Measurements from ENCODE around the gene ZNRF2.
"Not testable (repeated sequence)": the region's sequence is repeated elsewhere in the genome, so short reads cannot be mapped to it uniquely, and the experiment has no call there.

The ZNRF2 gene

DNA sequence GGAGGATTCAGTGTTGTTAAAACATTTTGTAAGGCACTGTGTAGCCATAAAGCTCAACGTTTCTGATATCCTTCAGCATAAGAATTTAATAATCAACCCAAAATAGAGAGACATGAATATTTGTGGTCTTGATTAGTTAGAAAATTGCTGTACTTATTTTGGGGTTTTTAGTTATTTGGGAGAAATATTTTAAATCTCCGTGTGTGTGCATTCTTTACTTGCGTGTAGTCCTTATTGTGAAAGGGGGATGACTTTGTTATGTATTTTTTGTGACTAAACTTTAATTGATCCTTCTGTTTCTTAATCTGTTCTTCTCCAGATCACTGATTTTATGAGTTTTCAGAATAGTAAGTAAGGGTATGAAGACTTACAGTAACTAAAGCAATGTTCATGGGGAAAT, 81.2 kb downstream of the ZNRF2 start:
- DNase-seq = no peak

DNA sequence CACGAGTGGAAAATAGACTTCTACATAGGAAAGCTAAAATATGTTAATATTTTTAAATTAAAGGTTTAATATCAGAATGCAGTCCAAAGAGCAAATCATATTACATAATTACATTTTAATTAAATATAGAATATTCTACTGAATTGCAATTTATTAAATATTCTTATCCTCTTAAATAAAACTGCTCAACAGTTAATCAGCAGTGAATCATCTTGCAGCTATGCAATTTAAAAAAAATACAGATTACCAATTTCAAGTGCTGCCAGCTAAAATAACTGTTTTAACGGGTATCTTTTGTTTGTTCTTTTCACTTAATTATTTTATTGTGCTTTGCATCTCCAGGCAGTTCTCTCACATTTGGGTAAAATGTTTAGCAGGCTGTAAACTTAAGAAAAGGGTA, 82.2 kb downstream of the ZNRF2 start:
- no peak for DNase-seq

DNA sequence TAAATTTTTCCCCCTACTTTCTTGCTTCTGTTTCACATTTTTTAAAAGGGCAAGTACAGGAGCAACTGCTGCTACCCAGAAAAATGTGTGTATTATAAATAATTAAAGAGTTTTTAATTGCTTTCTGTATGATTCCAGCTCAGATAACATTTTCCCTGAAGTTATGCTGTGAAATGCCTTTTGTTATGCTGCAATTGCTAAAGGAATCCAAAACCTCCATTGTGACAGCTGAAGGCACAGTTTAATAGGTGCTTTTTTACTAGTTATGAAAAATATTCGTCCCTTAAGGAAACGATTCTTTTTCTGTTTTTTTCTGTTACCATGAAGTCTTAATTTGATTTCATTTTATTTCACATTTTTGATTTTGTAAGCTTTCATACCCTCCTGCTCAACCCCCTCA, 83.2 kb downstream of the ZNRF2 start:
- no peak for DNase-seq

DNA sequence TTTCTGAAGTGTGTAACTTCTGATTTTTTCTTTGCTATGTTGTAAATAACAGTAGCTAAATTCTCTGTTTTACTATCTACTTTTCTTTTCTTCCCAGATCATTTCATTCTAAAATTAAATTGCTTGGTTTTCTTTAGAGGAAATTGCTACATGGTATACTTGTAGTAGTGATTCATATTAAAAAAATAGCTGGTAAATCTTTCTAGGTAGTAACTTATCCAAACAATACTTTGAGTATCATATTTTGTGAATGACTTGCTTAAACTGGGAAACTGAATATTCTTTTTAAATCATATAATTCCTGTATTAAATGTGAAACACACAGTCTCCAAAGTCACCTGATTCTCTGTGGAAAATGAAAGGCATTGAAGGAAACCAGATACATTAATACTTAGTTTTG, 85.5 kb downstream of the ZNRF2 start:
- DNase-seq = no peak

DNA sequence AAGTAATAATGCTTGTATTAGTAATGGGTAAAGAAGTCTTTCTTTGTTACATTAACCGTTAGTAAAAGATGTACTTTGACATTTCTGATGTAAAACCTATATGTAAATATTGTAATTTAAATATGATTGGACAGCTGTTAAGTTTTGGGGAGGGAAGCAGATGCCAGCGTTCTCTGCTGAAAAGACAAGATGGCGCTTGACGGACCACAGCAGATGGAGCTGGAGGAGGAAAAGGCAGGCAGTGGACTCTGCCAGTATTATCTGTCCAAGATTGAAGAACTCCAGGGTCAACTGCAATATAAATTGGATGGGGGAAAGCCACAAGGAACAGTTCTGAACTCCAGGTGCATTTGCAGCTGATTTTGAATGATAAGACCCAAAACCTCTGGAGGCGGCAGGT, 86.9 kb downstream of the ZNRF2 start:
- DNase-seq = no peak

DNA sequence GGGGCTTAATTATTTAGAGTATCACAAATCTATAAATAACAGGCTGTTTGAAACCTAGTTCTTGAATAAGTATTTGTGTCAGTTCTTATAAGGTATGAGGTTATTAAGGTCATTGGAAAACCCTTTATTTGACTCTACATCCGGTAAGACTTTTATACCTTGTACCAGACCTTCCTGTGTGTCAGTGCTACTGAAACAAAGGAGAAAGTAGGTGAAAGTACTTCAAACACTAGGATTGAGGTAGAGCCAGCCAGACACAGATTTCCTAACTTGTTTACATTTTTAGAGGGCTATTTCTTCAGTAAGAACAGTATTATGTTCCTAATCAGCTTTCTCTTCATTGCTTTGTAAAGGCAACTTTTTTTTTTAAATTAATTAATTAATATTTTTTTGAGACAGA, 93.9 kb downstream of the ZNRF2 start:
- DNase-seq = no peak

GRCh38 chr7:30379131-30379530, 94.7 kb downstream of the ZNRF2 start:
- no peak for DNase-seq

DNA sequence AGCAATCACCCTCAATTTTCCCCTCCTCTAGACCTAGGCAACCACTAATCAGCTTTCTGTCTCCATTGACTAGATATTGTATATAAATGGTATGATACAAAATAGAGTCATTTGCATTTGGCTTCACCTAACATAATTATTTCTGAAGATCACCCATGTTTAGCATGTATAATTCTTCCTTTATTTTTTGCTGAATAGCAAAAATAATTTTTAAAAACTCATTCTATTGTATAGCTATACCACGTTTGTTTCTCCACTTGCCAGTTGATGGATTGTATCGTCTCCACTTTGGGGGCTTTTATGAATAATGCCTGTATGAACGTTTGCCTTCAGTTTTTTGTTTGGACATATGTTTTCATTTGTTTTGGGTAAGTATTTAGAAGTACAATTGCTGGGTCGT, 95.3 kb downstream of the ZNRF2 start:
- DNase-seq = no peak

- DNase-seq = no peak
Measured at GRCh38 chr7:30380294-30380693, 95.9 kb downstream of the ZNRF2 start.

GRCh38 chr7:30380824-30381223, 96.4 kb downstream of the ZNRF2 start:
- DNase-seq = not testable (repeated sequence)

DNA sequence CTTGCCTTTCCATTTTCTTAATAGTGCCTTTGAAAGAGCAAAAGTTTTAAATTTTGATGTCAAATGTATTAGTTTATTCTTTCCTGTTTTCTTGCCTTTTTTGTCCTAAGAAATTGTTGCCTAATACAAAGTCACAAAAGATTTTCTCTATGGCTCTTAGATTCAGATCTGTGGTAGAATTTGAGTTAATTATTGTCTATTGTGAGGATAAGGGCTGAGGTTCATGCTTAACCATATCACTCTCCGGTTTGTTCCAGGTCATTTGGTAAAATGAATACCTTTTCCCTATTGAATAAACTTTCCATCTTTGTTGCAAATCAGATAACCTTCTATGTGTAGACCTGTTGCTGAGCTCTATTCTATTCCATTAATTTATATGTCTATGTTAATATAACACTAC, 98.2 kb downstream of the ZNRF2 start:
- DNase-seq = no peak

GRCh38 chr7:30389791-30390190, 105.4 kb downstream of the ZNRF2 start:
- no peak for DNase-seq

GRCh38 chr7:30390736-30391636, 106.6 kb downstream of the ZNRF2 start:
- DNase-seq = no peak

GRCh38 chr7:30391806-30392205, 107.4 kb downstream of the ZNRF2 start:
- DNase-seq = no peak

GRCh38 chr7:30395676-30396075, 111.3 kb downstream of the ZNRF2 start:
- no peak for DNase-seq

DNA sequence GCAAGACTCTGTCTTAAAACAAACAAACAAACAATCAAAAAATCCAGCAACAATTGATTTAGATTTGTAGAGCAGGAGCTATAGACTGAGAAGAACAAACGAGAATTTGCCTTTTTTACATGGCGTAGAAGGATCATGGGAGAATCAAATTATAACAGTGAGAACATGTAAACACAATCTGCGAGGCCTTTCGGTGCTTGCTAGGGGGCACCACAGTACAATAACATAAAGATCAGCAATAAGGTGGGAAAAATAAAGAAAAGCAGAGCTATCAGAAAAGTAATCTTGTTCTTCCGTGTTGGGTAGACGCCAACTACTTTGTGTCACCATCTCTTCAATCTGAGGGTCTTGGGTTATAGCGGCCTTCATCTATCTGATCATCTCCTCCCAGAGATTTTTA, 112.0 kb downstream of the ZNRF2 start:
- no peak for DNase-seq

DNA sequence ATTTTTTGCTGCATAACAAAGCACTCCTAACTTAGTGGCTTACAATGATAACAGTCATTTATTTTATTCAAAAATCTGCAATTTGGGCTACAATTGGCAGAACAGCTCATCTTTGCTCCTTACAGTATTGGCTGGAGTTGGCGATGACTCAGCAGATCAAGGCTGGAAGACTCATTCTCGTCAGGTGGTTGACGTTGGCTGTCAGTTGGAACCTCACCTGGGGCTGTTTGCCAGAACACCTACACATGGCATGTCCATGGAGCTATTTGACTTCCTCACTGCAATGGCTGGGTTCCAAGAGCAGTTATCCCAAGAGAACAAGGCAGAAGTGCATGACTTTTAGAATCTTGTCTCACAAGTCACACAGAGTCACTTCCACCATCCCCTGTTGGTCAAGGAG, 119.1 kb downstream of the ZNRF2 start:
- DNase-seq = no peak

DNA sequence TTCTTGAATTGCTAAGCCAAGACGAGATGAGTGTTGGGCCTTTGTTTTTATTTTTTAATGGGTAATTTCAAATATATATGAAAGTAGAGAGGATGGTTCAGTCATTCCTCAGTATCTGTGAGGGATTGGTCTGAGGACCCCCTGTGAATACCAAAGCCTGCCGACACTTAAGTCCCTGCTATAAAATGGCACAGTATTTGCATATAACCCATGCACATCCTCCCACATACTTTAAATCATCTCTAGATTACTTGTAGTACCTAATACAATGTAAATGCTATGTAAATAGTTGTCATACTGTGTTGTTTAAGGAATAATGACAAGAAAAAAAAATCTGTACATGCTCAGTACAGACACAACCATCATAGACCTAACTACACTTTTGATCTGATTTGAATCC, 120.8 kb downstream of the ZNRF2 start:
- no peak for DNase-seq

DNA sequence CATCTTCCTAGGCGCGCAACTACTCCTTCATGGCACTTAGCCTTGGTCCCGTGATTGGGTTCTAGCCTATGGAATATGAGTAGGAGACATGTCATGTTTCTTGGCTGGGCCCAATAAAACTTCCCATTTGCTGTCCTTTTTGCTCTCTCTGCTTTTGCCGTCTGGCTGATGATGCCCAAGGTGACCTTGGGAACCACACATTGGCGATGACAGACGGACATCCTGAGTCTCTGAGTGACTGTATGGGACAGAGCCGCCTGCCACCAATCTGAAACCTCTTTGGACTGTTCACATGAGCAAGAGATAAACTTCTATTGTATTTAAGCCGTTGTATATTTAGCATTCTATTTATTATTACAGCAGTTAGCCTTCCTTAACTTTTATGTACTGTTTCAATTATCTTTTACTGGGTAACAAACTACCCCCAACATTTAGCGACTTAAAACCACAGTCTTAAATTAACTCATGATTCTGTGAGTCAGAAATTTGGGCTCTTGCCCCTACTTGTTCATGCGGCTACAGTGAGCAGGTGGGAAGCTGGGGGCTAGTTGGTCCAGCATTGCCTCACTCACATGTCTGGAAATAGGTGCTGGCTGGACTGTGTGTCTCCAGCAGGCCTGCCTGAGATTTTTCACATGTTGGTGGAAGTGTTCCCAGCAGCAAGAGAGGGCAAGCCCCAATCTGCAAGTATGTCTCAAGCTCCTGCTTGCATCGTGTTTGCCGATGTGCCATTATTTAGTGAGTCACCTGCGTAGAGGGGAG, 122.4 kb downstream of the ZNRF2 start:
- DNase-seq = no peak

GRCh38 chr7:30411173-30411572, 126.8 kb downstream of the ZNRF2 start:
- no peak for DNase-seq

- no peak for DNase-seq
Measured at GRCh38 chr7:30411897-30412296, 127.5 kb downstream of the ZNRF2 start.

DNA sequence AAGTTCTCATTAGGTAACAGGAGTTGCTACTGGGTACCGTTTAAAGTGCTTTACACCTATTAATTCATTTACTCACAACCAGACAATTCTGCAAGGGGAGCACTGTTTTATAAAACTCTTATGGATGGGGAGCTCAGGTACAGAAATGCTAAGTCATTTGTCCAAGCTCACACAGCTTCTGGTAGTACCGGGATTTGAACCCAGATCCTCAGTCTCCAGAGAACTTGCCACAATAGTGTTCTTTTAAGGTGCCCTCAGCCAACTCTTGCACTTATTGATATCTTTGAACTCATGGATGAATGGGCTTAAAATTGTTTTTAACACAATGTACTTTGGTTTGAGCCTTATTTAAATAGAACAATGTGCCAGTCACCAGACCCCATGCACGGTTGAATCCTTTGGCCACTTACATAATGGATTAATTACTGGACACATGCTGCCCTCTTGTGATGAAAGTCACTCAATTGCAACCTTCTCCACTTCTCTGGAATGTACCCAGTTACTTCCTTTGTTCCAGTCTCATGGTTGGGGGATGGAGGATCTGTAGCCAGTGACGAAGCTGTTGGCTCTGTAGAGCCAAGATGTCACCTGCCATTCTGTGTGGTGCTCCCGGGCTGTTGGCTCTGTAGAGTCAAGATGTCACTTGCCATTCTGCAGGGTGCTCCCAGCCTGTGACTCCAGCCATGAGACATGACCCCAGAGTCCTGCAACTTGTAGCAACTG, 128.5 kb downstream of the ZNRF2 start:
- no peak for DNase-seq

DNA sequence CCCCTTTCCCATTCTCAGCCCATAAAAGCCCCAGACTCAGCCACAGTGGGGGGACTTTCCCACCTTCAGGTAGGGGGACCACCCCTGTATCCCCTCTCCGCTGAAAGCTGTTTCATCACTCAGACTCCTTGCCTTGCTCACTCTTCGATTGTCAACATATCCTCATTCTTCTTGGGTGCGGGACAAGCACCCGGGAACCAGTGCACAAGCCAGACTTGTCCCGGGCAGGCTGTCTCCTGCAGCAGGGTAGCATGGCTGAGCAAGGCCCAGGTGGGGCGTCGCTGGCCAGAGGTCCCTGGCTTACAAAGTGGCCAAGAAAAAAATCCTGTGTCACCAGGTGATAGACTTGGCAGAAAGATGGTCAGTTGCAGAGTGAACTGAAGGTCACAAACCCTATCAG, 129.5 kb downstream of the ZNRF2 start:
- no peak for DNase-seq

All from cortex of kidney (tissue), 1 donor.